Measurements from ENCODE around the gene C1QTNF5.
A peak's percentile ranks its signal among the peaks of the same experiment; 100 is the strongest.

C1QTNF5 gene

GRCh38 chr11:119373059-119373920 is 32.6 kb upstream of the C1QTNF5 start:
- DNase-seq = no peak

GRCh38 chr11:119372260-119373058 is 31.8 kb upstream of the C1QTNF5 start:
- no peak for DNase-seq

- DNase-seq = peak; percentile 70
These were observed 31.1 kb upstream of the C1QTNF5 start for GRCh38 chr11:119371778-119372182.

- no peak for DNase-seq
These were observed 30.5 kb upstream of the C1QTNF5 start for GRCh38 chr11:119371067-119371601.

- no peak for DNase-seq
These were observed 29.9 kb upstream of the C1QTNF5 start for GRCh38 chr11:119370486-119371046.

GRCh38 chr11:119369132-119369925 is 28.6 kb upstream of the C1QTNF5 start:
- DNase-seq = no peak

GRCh38 chr11:119368121-119369034 is 27.7 kb upstream of the C1QTNF5 start:
- peak; percentile 58 for DNase-seq

- no peak for DNase-seq
These were observed 27.0 kb upstream of the C1QTNF5 start for GRCh38 chr11:119367661-119368120.

GRCh38 chr11:119366690-119367620 is 26.3 kb upstream of the C1QTNF5 start:
- DNase-seq = no peak

- no peak for DNase-seq
These were observed 24.4 kb upstream of the C1QTNF5 start for GRCh38 chr11:119365071-119365591.

GRCh38 chr11:119363851-119364590 is 23.3 kb upstream of the C1QTNF5 start:
- peak; percentile 74 for DNase-seq

GRCh38 chr11:119363081-119363850 is 22.6 kb upstream of the C1QTNF5 start:
- no peak for DNase-seq

- no peak for DNase-seq
These were observed 22.0 kb upstream of the C1QTNF5 start for GRCh38 chr11:119362741-119363080.

GRCh38 chr11:119361941-119362725 is 21.4 kb upstream of the C1QTNF5 start:
- DNase-seq = peak; percentile 34

- peak; percentile 43 for DNase-seq
These were observed 20.5 kb upstream of the C1QTNF5 start for GRCh38 chr11:119361056-119361787.

GRCh38 chr11:119359365-119360214 is 18.9 kb upstream of the C1QTNF5 start:
- no peak for DNase-seq

All from midbrain (tissue), 1 donor.